ENCODE results near the gene SLC47A1.
"Not testable (repeated sequence)": the region's sequence is repeated elsewhere in the genome, so short reads cannot be mapped to it uniquely, and the experiment has no call there.

The SLC47A1 gene

GRCh38 chr17:19526950-19527349 is 6.7 kb upstream of the SLC47A1 start:
- DNase-seq, result not testable (repeated sequence)

- no peak for DNase-seq
Observed at GRCh38 chr17:19531780-19532501, 1.7 kb upstream of the SLC47A1 start.

DNA sequence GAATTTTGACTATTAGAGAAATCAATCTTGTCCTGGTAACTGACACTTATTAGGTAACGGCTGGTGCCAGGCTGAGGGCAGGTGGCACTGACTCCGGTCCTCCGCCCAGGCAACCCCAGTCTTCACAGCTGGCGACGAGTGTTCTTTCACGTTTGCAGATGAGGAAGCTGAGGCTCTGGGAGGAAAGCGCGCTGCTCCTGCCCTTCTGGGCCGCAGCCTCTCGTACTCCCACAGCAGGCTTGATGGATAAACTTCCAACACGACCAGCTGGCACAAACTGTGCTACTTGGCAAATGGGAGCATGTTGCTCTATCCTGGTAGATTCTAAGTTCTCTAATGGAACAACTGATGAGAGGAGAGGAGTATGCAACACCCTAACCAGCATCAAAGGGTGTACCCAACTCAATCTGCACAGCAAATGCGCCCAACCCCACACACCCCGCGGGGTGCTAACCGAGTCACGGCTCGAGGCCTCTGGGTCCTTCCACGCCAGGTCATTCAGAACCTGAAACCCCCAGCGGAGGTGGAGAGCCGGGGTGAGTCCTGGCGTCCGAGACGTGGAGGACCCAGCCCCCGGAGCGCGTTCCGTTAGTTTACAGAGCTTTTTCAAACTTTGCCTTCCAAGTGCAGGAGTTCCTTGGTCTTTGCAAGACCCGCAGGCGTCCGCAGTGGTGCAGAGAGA is 477 bp upstream of the SLC47A1 start:
- DNase-seq, result no peak

DNA sequence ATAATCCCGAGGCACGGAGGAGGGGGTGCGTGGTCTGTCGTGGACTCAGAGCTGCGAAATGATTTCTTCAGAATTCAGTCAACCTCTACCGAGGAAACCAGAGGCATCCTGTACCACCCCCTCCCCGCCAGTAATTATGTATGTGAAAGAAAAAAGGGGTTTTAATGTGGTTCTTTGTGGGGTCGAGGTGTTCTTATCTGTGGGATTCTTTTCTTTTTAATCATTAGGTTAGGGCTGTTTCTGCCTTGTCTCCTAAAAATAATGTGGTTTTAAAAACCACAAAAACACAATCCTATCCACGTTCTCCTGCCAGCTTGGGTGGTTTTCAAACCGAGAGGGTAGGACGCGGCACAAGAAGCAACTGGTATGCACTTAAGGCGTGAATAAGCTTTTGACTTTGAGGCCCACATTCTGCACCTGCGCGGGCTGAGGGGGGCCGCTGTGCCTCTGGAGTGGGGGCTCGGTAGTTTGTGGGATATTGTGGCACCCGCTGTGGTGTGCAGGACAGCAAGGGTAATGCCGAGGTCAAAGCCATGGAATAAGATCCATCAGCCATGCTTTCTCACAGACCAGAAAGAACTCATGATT is 1.0 kb downstream of the SLC47A1 start:
- no peak for DNase-seq

- no peak for DNase-seq
Observed at GRCh38 chr17:19537111-19537510, 3.5 kb downstream of the SLC47A1 start.

GRCh38 chr17:19538095-19539039 is 4.7 kb downstream of the SLC47A1 start:
- no peak for DNase-seq

DNA sequence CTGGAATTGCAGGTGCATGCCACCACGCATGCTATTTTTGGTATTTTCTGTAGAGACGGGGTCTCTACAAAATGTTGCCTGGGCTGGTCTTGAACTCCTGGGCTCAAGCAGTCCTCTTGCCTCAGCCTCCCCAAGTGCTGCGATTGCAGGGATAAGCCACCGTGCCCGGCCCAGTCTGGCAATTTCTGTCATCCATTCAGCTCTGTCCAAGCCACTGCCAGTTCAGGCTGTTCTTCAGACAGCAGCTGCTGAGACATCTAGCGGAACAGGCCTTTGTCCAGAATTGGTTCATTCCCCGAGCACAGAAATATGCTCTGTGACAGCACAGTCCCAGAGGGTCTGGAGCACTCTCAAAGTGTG is 5.4 kb downstream of the SLC47A1 start:
- DNase-seq, result no peak

GRCh38 chr17:19539841-19540311 is 6.2 kb downstream of the SLC47A1 start:
- DNase-seq, result no peak

DNA sequence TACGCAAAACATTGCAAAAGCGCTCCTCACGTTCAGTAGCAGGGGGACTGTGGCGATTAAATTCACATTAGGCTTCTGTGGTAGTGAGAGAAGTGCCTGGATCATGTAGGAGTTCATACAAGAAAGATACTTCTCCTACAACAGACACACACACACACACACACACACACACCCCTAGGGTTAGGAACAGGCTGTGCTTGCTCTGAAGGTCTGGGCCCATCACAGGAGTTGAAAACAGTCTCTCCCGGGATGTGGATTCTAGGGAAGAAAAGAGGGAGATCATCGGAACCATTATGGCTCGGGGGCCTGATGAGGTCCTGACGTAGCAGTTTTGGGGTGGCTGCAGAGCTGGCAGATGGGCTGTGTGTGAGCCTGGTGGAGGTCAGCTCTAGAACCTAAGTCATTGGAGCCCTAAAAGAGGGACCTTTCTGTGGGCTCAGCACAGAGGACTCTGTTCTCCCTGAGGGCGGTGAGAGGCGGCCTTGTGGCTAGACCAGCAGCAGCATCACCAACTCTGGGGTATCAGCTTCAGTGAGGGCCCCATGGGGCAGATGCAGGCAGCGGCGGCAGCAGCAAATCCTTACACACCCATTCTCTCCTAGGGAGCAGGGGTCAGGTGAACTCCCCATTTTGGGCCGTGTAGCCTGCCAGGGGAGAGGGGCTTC is 7.2 kb downstream of the SLC47A1 start:
- DNase-seq, result no peak

GRCh38 chr17:19541445-19541844 is 7.8 kb downstream of the SLC47A1 start:
- DNase-seq, result no peak

DNA sequence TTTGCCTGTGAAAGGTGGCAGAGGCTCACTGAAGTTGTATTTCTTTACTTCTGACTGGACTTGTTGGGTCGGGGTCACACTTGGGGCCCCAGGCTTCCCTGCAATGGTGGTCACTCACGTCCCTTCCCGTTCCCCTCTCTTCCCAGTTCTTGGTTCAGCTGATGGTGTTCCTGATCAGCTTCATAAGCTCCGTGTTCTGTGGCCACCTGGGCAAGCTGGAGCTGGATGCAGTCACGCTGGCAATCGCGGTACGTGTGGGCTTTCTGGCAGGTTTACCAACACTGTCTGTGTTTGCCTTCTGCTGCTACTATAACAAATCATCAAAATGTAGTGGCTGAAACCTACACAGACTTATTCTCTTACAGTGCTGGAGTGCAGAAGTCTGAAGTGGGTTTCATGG is 8.6 kb downstream of the SLC47A1 start:
- no peak for DNase-seq

GRCh38 chr17:19544366-19544765 is 10.7 kb downstream of the SLC47A1 start:
- no peak for DNase-seq

GRCh38 chr17:19546289-19547065 is 12.8 kb downstream of the SLC47A1 start:
- no peak for DNase-seq

GRCh38 chr17:19549746-19550623 is 16.3 kb downstream of the SLC47A1 start:
- DNase-seq, result no peak

DNA sequence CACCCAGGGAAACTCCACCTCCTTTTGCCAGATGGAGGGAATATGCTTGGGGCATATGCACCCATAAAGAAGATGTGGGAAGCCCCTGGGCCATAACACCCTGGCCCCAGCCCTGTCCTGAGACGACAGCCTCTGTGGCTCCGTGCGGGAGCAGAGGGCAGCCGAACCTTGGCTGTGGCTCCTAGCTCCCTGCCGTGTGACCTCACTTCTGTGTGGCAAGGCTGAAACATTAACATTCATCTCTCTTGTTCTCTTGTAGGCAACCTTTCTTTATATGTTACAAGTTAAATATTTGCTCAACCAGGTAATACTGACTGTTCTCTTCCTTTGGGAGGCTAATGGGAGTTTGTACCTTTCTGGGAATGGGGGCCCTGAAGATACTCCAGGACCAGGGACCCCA is 17.5 kb downstream of the SLC47A1 start:
- DNase-seq, result no peak

DNA sequence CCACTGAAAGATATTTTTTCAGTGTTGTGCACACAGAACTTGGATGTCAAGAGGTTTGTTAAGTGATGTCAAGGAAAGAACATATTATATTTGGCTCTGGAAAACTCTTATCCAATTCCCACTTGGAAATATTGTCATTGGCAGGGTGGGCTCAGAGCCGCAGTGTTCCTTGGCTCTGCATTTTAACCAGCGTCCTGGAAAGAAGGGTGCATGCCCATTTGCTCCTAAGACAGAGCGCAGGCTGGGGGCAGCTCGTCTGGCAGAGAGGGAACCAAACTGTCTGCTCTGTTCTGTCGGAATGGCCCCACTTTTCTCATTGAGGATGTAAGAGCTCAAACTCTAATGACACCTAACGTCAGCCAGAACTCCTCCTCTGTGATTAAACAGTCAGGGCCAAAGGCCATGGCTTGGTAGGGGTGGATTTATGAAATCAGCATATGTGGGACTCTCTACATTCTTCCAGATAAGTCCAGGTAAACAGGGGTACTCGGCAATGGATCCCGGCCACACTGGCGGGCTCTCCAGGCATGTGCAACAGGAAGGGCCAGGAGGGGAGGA is 18.0 kb downstream of the SLC47A1 start:
- DNase-seq, result no peak

DNA sequence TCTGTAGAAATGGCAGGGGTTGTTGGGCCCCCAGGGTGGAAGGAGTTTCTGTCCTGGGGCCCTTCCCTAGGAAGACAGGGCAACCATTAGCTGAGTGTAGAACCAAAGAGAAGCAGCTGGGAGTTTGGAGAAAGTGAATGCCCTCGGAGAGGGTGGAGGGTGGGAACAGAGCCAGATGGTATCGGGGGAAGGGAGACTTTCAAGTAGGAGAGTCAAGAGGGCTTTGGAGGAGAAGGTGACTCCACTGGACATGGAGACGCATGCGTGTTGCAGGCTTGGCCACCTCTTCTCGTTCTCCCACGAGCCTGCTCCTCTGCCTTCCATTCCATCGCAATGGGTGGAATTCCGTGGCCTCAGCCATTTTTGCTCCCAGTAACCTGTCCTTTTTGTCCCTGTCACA is 19.4 kb downstream of the SLC47A1 start:
- DNase-seq, result no peak

DNA sequence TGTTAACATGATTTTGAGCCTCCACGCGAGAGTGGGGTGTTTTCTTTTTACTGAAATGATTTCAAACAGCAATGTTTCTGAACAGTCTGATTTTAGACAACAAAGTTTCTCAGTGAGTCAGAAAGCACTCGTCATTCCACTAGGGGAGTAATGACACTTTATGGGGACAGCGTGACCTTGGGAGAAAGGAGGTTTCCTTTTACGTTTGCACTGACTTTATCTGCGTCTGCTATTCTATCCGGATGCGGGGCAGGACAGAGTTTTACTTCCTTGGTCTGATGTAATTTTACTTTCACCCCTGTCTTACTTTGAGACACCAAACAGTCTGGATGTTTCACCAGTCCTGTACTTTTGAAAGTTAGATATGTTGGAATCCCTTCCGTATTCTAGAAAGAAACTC is 20.7 kb downstream of the SLC47A1 start:
- no peak for DNase-seq

- no peak for DNase-seq
Observed at GRCh38 chr17:19555746-19556145, 22.1 kb downstream of the SLC47A1 start.

DNA sequence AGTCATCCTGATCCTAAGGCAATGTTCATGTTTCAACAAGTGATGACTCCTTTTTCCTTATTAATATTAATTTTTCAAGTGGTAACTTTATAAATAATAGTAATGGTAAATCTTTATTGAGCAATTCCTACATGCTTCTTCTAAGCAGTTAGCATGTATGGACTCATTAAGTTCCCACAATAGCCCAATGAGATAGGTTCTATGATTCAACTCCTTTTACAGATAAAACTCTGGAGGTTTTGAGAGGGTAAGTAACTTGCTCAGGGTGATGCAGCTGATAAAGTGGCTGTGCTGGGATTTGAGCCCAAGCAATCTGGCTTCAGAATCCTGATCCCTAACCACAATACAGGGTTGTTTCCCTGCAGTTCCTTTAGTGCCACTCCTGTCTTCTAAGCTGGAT is 25.3 kb downstream of the SLC47A1 start:
- DNase-seq, result no peak
